SK-N-SH (cell line): Measurements from ENCODE around the gene ZBTB4. TPM values are rescaled to one million over a fixed set of nuclear protein-coding genes. Genes with fewer than 3 reads are reported as not detected.

Source experiments
- CTCF ChIA-PET: fragments of 300-600, 350-600 bp; formaldehyde crosslinking; extraction: SDS; loops from one replicate; lab custom pipeline; 2021; lab: Yijun Ruan, JAX
- POLR2A ChIA-PET: fragments of 350-600 bp; sonication (Branson Sonifier 250); formaldehyde crosslinking; extraction: SDS; loops from one replicate; lab custom pipeline; 2020; ENCODE audit warnings: antibody characterized with exemption, inconsistent platforms; lab: Yijun Ruan, JAX
- DNase-seq: peaks from one replicate; pipeline ENCODE4 v3.0.0; 2012
- H2AFZ ChIP-seq: fragments of 200-600 bp; sonication (generic); 2 replicates; pipeline ENCODE4 v1.8.1; 2016; ENCODE audit warnings: antibody characterized with exemption, mild to moderate bottlenecking, low read depth
- H3F3A ChIP-seq: fragments of 200-600 bp; sonication (generic); replicated peaks from 2 replicates; pipeline ENCODE3; 2016; ENCODE audit warnings: antibody characterized with exemption, mild to moderate bottlenecking; ENCODE audit not compliant: insufficient read depth
- H3K27ac ChIP-seq, 2 experiments: fragments of 200-500 bp in 1 of 2; fragments of 200-600 bp in 1 of 2; sonication (Bioruptor generic) in 1 of 2; sonication (generic), shearing (Covaris generic) in 1 of 2; 2 replicates each; pipeline versions ENCODE4 v1.5.1 to v1.6.1; 2014 to 2016; ENCODE audit warnings: low read depth in 2 of 2, inconsistent platforms in 1 of 2, low read length in 1 of 2, mild to moderate bottlenecking in 1 of 2, mixed read lengths in 1 of 2
- H3K27me3 ChIP-seq: fragments of 200-600 bp; sonication (generic), shearing (Covaris generic); 2 replicates; pipeline ENCODE4 v1.6.1; 2016; ENCODE audit warnings: mixed run types; ENCODE audit not compliant: insufficient read depth
- H3K36me3 ChIP-seq, 2 experiments: fragments of 200-500 bp in 1 of 2; fragments of 200-600 bp in 1 of 2; sonication (Bioruptor generic) in 1 of 2; sonication (generic) in 1 of 2; replicated peaks in 1 of 2; 2 replicates each; pipeline versions ENCODE3 to v1.5.1; 2014 to 2016; ENCODE audit warnings: low read length in 1 of 2, mild to moderate bottlenecking in 1 of 2; ENCODE audit not compliant: insufficient read depth in 2 of 2, control insufficient read depth in 1 of 2
- H3K4me1 ChIP-seq, 2 experiments: fragments of 200-500 bp in 1 of 2; fragments of 200-600 bp in 1 of 2; sonication (Bioruptor generic) in 1 of 2; sonication (generic), shearing (Covaris generic) in 1 of 2; 2 replicates each; pipeline versions ENCODE4 v1.5.1 to v1.6.1; 2014 to 2016; ENCODE audit warnings: low read depth in 1 of 2, low read length in 1 of 2, mixed run types in 1 of 2; ENCODE audit not compliant: insufficient read depth in 2 of 2, control insufficient read depth in 1 of 2
- H3K4me2 ChIP-seq: fragments of 200-600 bp; sonication (generic), shearing (Covaris generic); 2 replicates; pipeline ENCODE4 v1.6.1; 2017; ENCODE audit warnings: mixed run types
- H3K4me3 ChIP-seq, 2 experiments: fragments of 200-500 bp in 1 of 2; fragments of 200-600 bp in 1 of 2; sonication (Bioruptor generic) in 1 of 2; sonication (generic), shearing (Covaris generic) in 1 of 2; 2 replicates each; pipeline versions ENCODE4 v1.5.1 to v1.8.1; 2014 to 2016; ENCODE audit warnings: low read depth in 2 of 2, inconsistent platforms in 1 of 2, low read length in 1 of 2, mild to moderate bottlenecking in 1 of 2, mixed read lengths in 1 of 2, moderate library complexity in 1 of 2
- H3K79me2 ChIP-seq: fragments of 200-600 bp; sonication (generic); 2 replicates; pipeline ENCODE4 v1.8.1; 2017; ENCODE audit warnings: mild to moderate bottlenecking; ENCODE audit not compliant: insufficient read depth
- H3K9ac ChIP-seq: fragments of 200-600 bp; sonication (generic); 2 replicates; pipeline ENCODE4 v1.6.1; 2017; ENCODE audit warnings: mixed run types
- H3K9me2 ChIP-seq: fragments of 200-600 bp; sonication (generic); 2 replicates; pipeline ENCODE4 v1.6.1; 2017; ENCODE audit warnings: mixed run types
- H3K9me3 ChIP-seq: fragments of 200-600 bp; sonication (generic); 2 replicates; pipeline ENCODE4 v1.6.1; 2017; ENCODE audit warnings: mixed run types, mild to moderate bottlenecking, moderate library complexity
- H4K20me1 ChIP-seq: fragments of 200-600 bp; sonication (generic); 2 replicates; pipeline ENCODE4 v1.6.1; 2017; ENCODE audit warnings: mild to moderate bottlenecking, mixed run types; ENCODE audit not compliant: insufficient read depth
- EP300 ChIP-seq, 2 experiments: IDR thresholded peaks; 2 replicates each; pipeline versions ENCODE4 v1.4.0 to v1.6.1; 2012; ENCODE audit warnings: borderline replicate concordance in 1 of 2, low read depth in 1 of 2, low read length in 1 of 2
- EZH2phosphoT487 ChIP-seq: fragments of 200-600 bp; sonication (generic); IDR thresholded peaks from 2 replicates; pipeline ENCODE4 v1.6.1; 2017; ENCODE audit warnings: low read depth, mixed run types, mild to moderate bottlenecking, antibody characterized with exemption, moderate library complexity, borderline replicate concordance
- FOXJ3 ChIP-seq: sonication (generic); formaldehyde crosslinking; IDR thresholded peaks from 2 replicates; pipeline ENCODE4 v1.5.1; 2020; ENCODE audit warnings: mild to moderate bottlenecking, missing genetic modification reagents
- NFIC ChIP-seq: IDR thresholded peaks from 2 replicates; pipeline ENCODE4 v1.4.0; 2012; ENCODE audit warnings: borderline replicate concordance
- RAD21 ChIP-seq: IDR thresholded peaks from 2 replicates; pipeline ENCODE4 v1.6.1; 2012; ENCODE audit warnings: mild to moderate bottlenecking, low read length
- SMC3 ChIP-seq: IDR thresholded peaks from 2 replicates; pipeline ENCODE4 v1.6.1; 2012; ENCODE audit warnings: low read depth, low read length, improper control_type of control experiment
- TCF12 ChIP-seq: IDR thresholded peaks from 2 replicates; pipeline ENCODE4 v1.4.0; 2012
- TEAD4 ChIP-seq: IDR thresholded peaks from 2 replicates; pipeline ENCODE4 v1.4.0; 2012; ENCODE audit warnings: mild to moderate bottlenecking, borderline replicate concordance; ENCODE audit not compliant: insufficient read depth
- YY1 ChIP-seq: IDR thresholded peaks from 2 replicates; pipeline ENCODE4 v1.4.0; 2012; ENCODE audit warnings: low read depth, mild to moderate bottlenecking
- WGBS: methylation state at CpG from one replicate; pipeline ENCODE4 v1.1.6; 2017; ENCODE audit warnings: low lambda C conversion rate; 5-methylcytosine and 5-hydroxymethylcytosine counted together
- polyA plus RNA-seq, 3 experiments: library from polyadenylated mRNA; depleted of rRNA; stranded (reverse); fragments of >200 nt; gene quantifications; 2 replicates each; pipeline ENCODE4 v1.2.3, GENCODE V29; 2012
- TF ChIP-seq, protein P1 (sequence below): fragments of 200-600 bp; sonication (generic); IDR thresholded peaks from 2 replicates; pipeline ENCODE4 v1.6.1; 2017; ENCODE audit warnings: antibody characterized with exemption, mild to moderate bottlenecking, moderate library complexity
- TF ChIP-seq, protein P2 (sequence below): IDR thresholded peaks from 2 replicates; pipeline ENCODE4 v1.4.0; 2012; ENCODE audit warnings: low read depth, borderline replicate concordance

Gene ZBTB4
- polyA plus RNA-seq, 1 of the 3 experiments (the other 2 are of a cell fraction): 12.8 TPM

DNA sequence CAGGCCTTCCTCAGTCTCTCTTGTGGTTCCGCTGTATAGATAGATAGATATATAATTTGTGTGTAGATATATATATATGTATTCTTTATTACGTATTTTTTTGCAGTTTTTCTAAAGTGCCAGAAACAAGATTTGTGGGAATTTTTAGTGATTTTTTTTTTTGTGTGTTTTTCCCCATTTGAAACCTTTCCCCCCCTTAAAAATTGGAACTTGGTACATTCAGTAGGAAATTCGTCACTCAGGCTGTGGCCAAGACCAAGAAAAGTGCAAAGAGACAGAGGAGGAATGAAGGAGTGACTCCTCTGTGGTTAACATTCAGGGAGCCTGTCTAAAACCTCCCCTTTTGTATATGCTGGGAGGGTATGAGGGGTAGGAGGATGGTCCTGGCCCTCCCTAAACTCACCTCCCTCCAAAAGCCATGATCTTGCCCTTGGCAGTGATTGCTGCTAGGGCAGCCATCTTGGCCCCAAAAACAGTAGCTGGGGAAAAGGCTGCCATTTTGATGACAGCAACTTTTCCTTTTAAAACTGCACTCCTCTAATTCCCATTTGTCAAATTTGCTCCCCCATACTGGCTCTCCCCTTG lies 19.4 kb downstream of the ZBTB4 start:
- Histone ChIP-seq H3K4me3 (no peak overlapping the region), H4K20me1 (no peaks in the 10 kb centered on the region), H3K4me1 (peaks cover 0 to 5% of the 10 kb centered on the region in 2 experiments; a peak in 1 of 4 replicates), H3F3A (peaks cover 26% of the 10 kb centered on the region), H2AFZ (no peak overlapping the region), H3K27me3 (no peaks in the 10 kb centered on the region), H3K4me2 (no peak overlapping the region), H3K9me2 (no peaks in the 10 kb centered on the region), H3K79me2 (peaks cover 14% of the 10 kb centered on the region; the same call in 1 of the 2 replicates), H3K9me3 (no peaks in the 10 kb centered on the region), H3K9ac (no peak overlapping the region), H3K36me3 (peaks cover 0 to 24% of the 10 kb centered on the region in 2 experiments), H3K27ac (no peak overlapping the region; a peak in 1 of 4 replicates)
- no peak for DNase-seq
- ChIA-PET POLR2A (no interaction called here), CTCF (interaction anchor here (0.6 to 1.3 kb wide), 4 partner anchors 21 to 100 kb away, joined by 3 to 4 read pairs (median 3); partner anchors contain the start of gene SLC35G6)
- 91% methylated on average over 3 of the region's 3 CpGs for WGBS
- TF ChIP-seq YY1: peak; percentile 51; the same call in 1 of the 2 replicates
- TF ChIP-seq, protein P1, sequence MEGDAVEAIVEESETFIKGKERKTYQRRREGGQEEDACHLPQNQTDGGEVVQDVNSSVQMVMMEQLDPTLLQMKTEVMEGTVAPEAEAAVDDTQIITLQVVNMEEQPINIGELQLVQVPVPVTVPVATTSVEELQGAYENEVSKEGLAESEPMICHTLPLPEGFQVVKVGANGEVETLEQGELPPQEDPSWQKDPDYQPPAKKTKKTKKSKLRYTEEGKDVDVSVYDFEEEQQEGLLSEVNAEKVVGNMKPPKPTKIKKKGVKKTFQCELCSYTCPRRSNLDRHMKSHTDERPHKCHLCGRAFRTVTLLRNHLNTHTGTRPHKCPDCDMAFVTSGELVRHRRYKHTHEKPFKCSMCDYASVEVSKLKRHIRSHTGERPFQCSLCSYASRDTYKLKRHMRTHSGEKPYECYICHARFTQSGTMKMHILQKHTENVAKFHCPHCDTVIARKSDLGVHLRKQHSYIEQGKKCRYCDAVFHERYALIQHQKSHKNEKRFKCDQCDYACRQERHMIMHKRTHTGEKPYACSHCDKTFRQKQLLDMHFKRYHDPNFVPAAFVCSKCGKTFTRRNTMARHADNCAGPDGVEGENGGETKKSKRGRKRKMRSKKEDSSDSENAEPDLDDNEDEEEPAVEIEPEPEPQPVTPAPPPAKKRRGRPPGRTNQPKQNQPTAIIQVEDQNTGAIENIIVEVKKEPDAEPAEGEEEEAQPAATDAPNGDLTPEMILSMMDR: no peak
- TF ChIP-seq, all 33 proteins: peak for 1

DNA sequence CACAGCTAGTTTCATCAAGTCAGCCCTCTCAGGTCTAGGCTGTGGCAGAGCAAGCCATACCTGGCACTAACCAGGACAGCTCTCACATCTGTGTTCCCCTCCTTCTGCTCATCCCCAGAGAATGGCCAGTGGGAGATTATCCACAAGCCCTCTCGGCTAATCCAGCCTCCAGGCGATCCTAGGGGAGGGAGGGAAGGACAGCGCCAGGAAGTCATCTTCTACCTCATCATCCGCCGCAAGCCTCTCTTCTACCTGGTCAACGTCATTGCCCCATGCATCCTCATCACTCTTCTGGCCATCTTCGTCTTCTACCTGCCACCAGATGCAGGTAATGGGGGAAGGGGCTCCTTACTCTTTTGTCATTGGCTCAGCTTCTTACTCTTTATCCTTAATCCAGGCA lies 31.0 kb downstream of the ZBTB4 start:
- H3K9me2 ChIP-seq: no peaks in the 10 kb centered on the region
- no peaks in the 10 kb centered on the region for H3K27me3 ChIP-seq
- H3K4me3 ChIP-seq: no peak overlapping the region
- H3F3A ChIP-seq: peaks cover 9% of the 10 kb centered on the region
- H3K27ac ChIP-seq: no peak overlapping the region
- WGBS: 89% methylated on average over 7 of the region's 7 CpGs
- no peak for DNase-seq
- TF ChIP-seq SMC3 (no peak), TCF12 (no peak), RAD21 (no peak)
- TF ChIP-seq, all 33 proteins: peak for 0
- Histone ChIP-seq H3K4me2 (no peak overlapping the region), H4K20me1 (no peaks in the 10 kb centered on the region), H3K36me3 (no peaks in the 10 kb centered on the region), H3K9ac (no peak overlapping the region), H3K9me3 (no peaks in the 10 kb centered on the region), H3K79me2 (no peaks in the 10 kb centered on the region), H3K4me1 (peaks cover 5 to 7% of the 10 kb centered on the region in 2 experiments; a peak in 2 of 4 replicates), H2AFZ (no peak overlapping the region)
- ChIA-PET CTCF (interaction anchor here (1.6 kb wide), 1 partner anchor 11 kb away, joined by 3 read pairs; no protein-coding TSS in a partner anchor), POLR2A (no interaction called here)

DNA sequence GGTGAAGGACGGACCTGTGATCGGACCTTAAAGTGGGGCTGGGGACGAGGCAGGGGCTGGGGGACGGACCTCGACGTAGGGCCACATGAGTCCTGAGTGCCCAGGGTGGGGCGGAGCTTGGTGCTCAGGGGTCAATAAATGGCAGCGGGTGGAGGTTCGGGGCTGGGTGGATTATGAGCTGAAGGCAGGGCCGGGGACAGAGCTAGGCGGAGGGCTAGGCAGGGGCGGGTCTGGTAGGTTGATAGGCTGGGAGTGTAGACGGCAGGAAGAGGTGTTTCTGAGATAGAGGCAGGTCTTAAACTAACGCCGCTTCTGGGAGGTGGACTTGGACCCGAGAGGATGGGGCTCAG lies 33.8 kb downstream of the ZBTB4 start:
- CTCF ChIA-PET: interaction anchor here (1.1 to 2.7 kb wide), 4 partner anchors 9 to 115 kb away, joined by 3 to 14 read pairs (median 3); no protein-coding TSS in a partner anchor
- no peaks in the 10 kb centered on the region for H3K9me2 ChIP-seq
- TF ChIP-seq TCF12 (no peak), EP300 (IDR thresholded peaks at IDR 0.05; ENCODE audit: borderline replicate concordance in 1 of 2, low read depth in 1 of 2, low read length in 1 of 2) (no peak), TEAD4 (no peak), EZH2phosphoT487 (no peak), FOXJ3 (no peak), NFIC (no peak)
- TF ChIP-seq, protein P2, sequence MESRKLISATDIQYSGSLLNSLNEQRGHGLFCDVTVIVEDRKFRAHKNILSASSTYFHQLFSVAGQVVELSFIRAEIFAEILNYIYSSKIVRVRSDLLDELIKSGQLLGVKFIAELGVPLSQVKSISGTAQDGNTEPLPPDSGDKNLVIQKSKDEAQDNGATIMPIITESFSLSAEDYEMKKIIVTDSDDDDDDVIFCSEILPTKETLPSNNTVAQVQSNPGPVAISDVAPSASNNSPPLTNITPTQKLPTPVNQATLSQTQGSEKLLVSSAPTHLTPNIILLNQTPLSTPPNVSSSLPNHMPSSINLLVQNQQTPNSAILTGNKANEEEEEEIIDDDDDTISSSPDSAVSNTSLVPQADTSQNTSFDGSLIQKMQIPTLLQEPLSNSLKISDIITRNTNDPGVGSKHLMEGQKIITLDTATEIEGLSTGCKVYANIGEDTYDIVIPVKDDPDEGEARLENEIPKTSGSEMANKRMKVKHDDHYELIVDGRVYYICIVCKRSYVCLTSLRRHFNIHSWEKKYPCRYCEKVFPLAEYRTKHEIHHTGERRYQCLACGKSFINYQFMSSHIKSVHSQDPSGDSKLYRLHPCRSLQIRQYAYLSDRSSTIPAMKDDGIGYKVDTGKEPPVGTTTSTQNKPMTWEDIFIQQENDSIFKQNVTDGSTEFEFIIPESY: no peak
- POLR2A ChIA-PET: interaction anchor here (1.2 to 1.4 kb wide), 2 partner anchors 9 to 35 kb away, joined by 4 read pairs; no protein-coding TSS in a partner anchor
- no peaks in the 10 kb centered on the region for H4K20me1 ChIP-seq
- H3K4me2 ChIP-seq: no peak overlapping the region; the same call in 1 of the 2 replicates
- no peaks in the 10 kb centered on the region for H3K27me3 ChIP-seq
- no peaks in the 10 kb centered on the region for H3K9me3 ChIP-seq
- no peaks in the 10 kb centered on the region for H3K79me2 ChIP-seq
- H3F3A ChIP-seq: peaks cover 17% of the 10 kb centered on the region
- 42% methylated on average over 16 of the region's 16 CpGs for WGBS
- DNase-seq: no peak
- H3K4me1 ChIP-seq: peaks cover 7 to 17% of the 10 kb centered on the region in 2 experiments; a peak in 2 of 4 replicates
- H3K36me3 ChIP-seq: no peaks in the 10 kb centered on the region
- no peak overlapping the region for H2AFZ ChIP-seq
- no peak overlapping the region for H3K9ac ChIP-seq
- H3K27ac ChIP-seq: peak overlapping the region in 1 of 2 experiments; percentile 39; a peak in 1 of 4 replicates
- peak overlapping the region in 1 of 2 experiments; percentile 17; a peak in 1 of 4 replicates for H3K4me3 ChIP-seq
